Gastrocnemius medialis (tissue), 4 donors: ENCODE data around the gene TMCO4. TPM values are rescaled to one million over a fixed set of nuclear protein-coding genes. Genes with fewer than 3 reads are reported as not detected.
A peak's percentile ranks its signal among the peaks of the same experiment; 100 is the strongest.

Source experiments
- ATAC-seq, 2 donors: fragments of 150-250 bp; one replicate each; pipeline ENCODE4 v1.9.1; 2016
- DNase-seq, 2 donors: peaks; one replicate each; pipeline ENCODE4 v3.0.0-alpha.2; 2019
- H3K27ac ChIP-seq, 4 donors: fragments of 200-600 bp; sonication (generic); 1 replicate in 1 of 4; 2 replicates in 3 of 4; pipeline ENCODE4 v1.5.1; 2016 to 2018; ENCODE audit warnings: mild to moderate bottlenecking in 2 of 4, moderate library complexity in 1 of 4
- H3K27me3 ChIP-seq, 3 donors: fragments of 200-600 bp; sonication (generic) in 2 of 3; 1 replicate in 1 of 3; 2 replicates in 2 of 3; pipeline versions ENCODE4 v1.5.1 to v1.6.0; 2016 to 2019; ENCODE audit warnings: mild to moderate bottlenecking in 1 of 3, moderate library complexity in 1 of 3
- H3K36me3 ChIP-seq, 2 donors: fragments of 200-600 bp; sonication (generic) in 1 of 2; one replicate each; pipeline ENCODE4 v1.5.1; 2017 to 2018
- H3K4me1 ChIP-seq, 2 donors: fragments of 200-600 bp; sonication (generic) in 1 of 2; one replicate each; pipeline ENCODE4 v1.5.1; 2016 to 2017; ENCODE audit warnings: mild to moderate bottlenecking in 2 of 2
- H3K4me3 ChIP-seq, 4 donors: fragments of 200-600 bp; sonication (generic) in 3 of 4; 1 replicate in 1 of 4; 2 replicates in 3 of 4; pipeline ENCODE4 v1.5.1; 2016 to 2019; ENCODE audit warnings: mild to moderate bottlenecking in 2 of 4
- H3K9me3 ChIP-seq, 3 donors: fragments of 200-600 bp; sonication (generic) in 2 of 3; 1 replicate in 1 of 3; 2 replicates in 2 of 3; pipeline ENCODE4 v1.5.1; 2016 to 2019
- POLR2A ChIP-seq, 2 donors: fragments of 450-650 bp; IDR thresholded peaks; one replicate each; pipeline ENCODE4 v1.6.1; 2017; ENCODE audit warnings: antibody characterized with exemption in 2 of 2, mild to moderate bottlenecking in 2 of 2, moderate library complexity in 2 of 2
- in situ Hi-C, 4 donors: fragments of 200-750 bp; cut with MboI; loops; one replicate each; pipeline versions ENCODE4 v1.15.0 to v1.8.0; 2017; ENCODE audit warnings: low sequenced_read_pairs in 4 of 4
- intact Hi-C: fragments of 100-400 bp; cut with DNase I; formaldehyde crosslinking; loops from one replicate; pipeline ENCODE4 v1.15.1; 2023; ENCODE audit warnings: low total_unique reads
- total RNA-seq, 4 donors: library from RNA; depleted of rRNA; stranded (reverse); fragments of >200 nt; gene quantifications; one replicate each; pipeline versions ENCODE4 v1.1.0 to v1.2.3, GENCODE V29; 2016
- TF ChIP-seq, protein P1 (sequence below), 5 experiments: fragments of 450-650 bp in 3 of 5; fragments of 200-600 bp in 2 of 5; sonication (generic) in 2 of 5; IDR thresholded peaks in 4 of 5; conservative IDR thresholded peaks in 1 of 5; 1 replicate in 4 of 5; 2 replicates in 1 of 5; pipeline ENCODE4 v1.5.1; 2016 to 2019; ENCODE audit warnings: antibody characterized with exemption in 5 of 5, mild to moderate bottlenecking in 3 of 5, moderate library complexity in 3 of 5

The TMCO4 gene
- total RNA-seq, 4 donors from 2014 or later: 0.95 to 3.9 (median 2.4) TPM

DNA sequence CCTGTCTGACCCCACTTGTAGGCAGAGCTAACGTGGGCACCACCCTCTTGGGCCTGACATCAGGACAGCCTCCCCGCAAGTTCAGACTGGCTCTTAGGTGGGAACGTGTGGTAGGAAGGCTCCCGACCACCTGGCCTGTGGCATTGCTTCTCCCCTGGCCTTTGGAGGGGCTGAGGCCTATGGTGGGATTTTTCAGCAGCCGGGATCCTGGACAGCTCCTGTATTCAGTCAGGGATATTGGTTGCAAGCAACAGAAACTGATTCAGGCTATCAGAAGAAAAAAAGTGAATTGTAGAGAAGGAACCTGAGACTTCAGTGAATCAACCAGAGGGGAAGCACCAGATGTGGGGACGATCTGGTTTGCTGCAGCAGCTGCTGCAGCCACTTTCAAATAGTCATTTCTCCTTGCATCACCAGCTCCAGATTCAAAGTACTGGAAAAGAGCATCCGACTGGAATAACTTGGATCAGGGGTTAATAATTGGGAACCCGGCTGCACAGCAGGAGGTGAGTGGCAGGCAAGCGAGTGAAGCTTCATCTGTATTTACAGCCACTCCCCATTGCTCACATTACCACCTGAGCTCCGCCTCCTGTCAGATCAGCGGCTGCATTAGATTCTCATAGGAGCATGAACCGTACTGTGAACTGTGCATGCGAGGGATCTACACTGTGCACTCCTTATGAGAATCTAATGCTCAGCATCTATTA is 9.5 kb upstream of the TMCO4 start:
- Histone ChIP-seq H3K9me3 (no peaks in the 10 kb centered on the region), H3K4me1 (no peaks in the 10 kb centered on the region), H3K36me3 (no peaks in the 10 kb centered on the region), H3K27ac (no peak overlapping the region), H3K27me3 (peaks cover 0 to 12% (median 0%) of the 10 kb centered on the region in 3 donors), H3K4me3 (no peak overlapping the region)
- in situ Hi-C loops: no loop called here
- intact Hi-C loops: no loop called here
- no peak for TF ChIP-seq POLR2A (IDR thresholded peaks at IDR 0.05)
- TF ChIP-seq, protein P1, sequence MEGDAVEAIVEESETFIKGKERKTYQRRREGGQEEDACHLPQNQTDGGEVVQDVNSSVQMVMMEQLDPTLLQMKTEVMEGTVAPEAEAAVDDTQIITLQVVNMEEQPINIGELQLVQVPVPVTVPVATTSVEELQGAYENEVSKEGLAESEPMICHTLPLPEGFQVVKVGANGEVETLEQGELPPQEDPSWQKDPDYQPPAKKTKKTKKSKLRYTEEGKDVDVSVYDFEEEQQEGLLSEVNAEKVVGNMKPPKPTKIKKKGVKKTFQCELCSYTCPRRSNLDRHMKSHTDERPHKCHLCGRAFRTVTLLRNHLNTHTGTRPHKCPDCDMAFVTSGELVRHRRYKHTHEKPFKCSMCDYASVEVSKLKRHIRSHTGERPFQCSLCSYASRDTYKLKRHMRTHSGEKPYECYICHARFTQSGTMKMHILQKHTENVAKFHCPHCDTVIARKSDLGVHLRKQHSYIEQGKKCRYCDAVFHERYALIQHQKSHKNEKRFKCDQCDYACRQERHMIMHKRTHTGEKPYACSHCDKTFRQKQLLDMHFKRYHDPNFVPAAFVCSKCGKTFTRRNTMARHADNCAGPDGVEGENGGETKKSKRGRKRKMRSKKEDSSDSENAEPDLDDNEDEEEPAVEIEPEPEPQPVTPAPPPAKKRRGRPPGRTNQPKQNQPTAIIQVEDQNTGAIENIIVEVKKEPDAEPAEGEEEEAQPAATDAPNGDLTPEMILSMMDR (IDR thresholded peaks at IDR 0.05 in 4 of 5, conservative IDR thresholded peaks at IDR 0.05 in 1 of 5): no peak
- ATAC-seq: no peak
- DNase-seq: no peak

DNA sequence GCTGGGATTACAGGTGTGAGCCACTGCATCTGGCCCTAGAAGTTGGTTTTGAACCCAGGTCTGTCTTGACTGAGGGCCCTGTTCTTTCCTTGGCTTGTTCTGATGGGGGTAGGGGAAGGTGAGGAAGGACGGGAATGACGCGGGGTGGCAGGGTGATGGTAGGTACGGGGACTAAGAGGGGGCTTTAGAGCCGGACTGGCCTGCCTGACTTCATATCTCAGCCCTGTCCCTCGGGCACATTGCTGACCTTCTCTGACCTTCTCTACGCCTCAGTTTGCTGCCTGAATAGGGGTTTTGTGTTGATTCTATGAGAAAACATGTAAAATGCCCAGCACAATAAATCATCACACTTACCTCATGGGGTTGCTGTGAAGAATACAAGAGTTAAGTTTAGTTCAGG is 8.6 kb upstream of the TMCO4 start:
- Histone ChIP-seq H3K4me1 (no peaks in the 10 kb centered on the region), H3K4me3 (no peak overlapping the region), H3K9me3 (no peaks in the 10 kb centered on the region), H3K27me3 (peaks cover 0 to 4% (median 0%) of the 10 kb centered on the region in 3 donors), H3K27ac (no peak overlapping the region), H3K36me3 (no peaks in the 10 kb centered on the region)
- no peak for TF ChIP-seq POLR2A (IDR thresholded peaks at IDR 0.05)
- TF ChIP-seq, protein P1 (IDR thresholded peaks at IDR 0.05 in 4 of 5, conservative IDR thresholded peaks at IDR 0.05 in 1 of 5): no peak
- ATAC-seq (no peak), DNase-seq (no peak)
- in situ Hi-C loops (no loop called here), intact Hi-C loops (no loop called here)

DNA sequence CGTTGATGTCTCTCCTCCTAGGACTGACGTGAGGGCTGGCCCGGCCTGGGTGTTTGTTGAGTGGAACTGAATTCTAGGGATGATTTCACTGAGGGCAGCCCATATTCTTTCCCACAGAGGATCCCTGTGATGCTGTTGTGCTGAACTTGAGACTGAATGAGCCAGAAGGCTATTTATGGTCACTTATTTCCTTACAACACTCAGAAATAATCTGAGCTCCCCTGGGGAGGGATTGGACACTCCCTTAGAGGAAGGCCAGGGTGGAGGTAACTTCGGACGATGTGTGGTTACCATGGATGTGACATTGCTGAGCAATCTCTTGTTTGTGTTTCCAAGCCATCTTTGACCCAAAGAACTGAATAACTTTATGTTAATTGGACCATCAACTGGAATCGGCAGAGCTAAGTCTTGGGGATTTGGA is 5.1 kb upstream of the TMCO4 start:
- no peaks in the 10 kb centered on the region for H3K27me3 ChIP-seq
- H3K4me3 ChIP-seq: no peak overlapping the region
- no peak for DNase-seq
- ATAC-seq: no peak
- no peaks in the 10 kb centered on the region for H3K36me3 ChIP-seq
- intact Hi-C loops (no loop called here), in situ Hi-C loops (no loop called here)
- TF ChIP-seq, protein P1 (IDR thresholded peaks at IDR 0.05 in 4 of 5, conservative IDR thresholded peaks at IDR 0.05 in 1 of 5): no peak
- no peak for TF ChIP-seq POLR2A (IDR thresholded peaks at IDR 0.05)
- H3K9me3 ChIP-seq: no peaks in the 10 kb centered on the region
- H3K4me1 ChIP-seq: peaks cover 0 to 7% of the 10 kb centered on the region in 2 donors
- peak overlapping the region in 1 of 4 donors; percentile 34 for H3K27ac ChIP-seq

DNA sequence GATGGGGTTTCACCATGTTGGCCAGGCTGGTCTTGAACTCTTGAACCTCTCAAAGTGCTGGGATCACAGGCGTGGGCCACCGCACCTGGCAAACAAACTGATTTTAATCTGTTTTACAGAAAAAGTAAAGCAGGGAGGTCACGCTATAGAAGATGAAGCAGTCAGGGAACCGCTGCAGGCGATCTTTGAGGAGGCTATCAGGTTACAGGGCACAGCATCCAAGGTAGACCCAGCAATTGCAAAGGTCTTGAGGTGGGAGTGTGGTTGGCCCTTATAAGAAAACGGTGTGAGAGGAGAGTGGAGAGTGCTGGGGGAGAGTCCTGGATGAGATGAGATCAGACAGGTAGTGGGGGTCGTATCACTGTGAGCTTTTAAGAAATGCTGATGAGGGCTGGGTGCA is 2.6 kb upstream of the TMCO4 start:
- no peak overlapping the region for H3K27ac ChIP-seq
- H3K4me3 ChIP-seq: no peak overlapping the region
- ATAC-seq (no peak), DNase-seq (no peak)
- no peaks in the 10 kb centered on the region for H3K9me3 ChIP-seq
- intact Hi-C loops (no loop called here), in situ Hi-C loops (no loop called here)
- TF ChIP-seq POLR2A (IDR thresholded peaks at IDR 0.05): no peak
- TF ChIP-seq, protein P1 (IDR thresholded peaks at IDR 0.05 in 4 of 5, conservative IDR thresholded peaks at IDR 0.05 in 1 of 5): no peak
- H3K36me3 ChIP-seq: no peaks in the 10 kb centered on the region
- H3K27me3 ChIP-seq: no peaks in the 10 kb centered on the region
- peaks cover 0 to 7% of the 10 kb centered on the region in 2 donors for H3K4me1 ChIP-seq
